GM19238 (cell line): Measurements from ENCODE around the gene RNF175.

Experiments used
- DNase-seq: peaks from one replicate; pipeline ENCODE4 v3.0.0; 2011; ENCODE audit warnings: low spot score; ENCODE audit not compliant: insufficient read length

The RNF175 gene

DNA sequence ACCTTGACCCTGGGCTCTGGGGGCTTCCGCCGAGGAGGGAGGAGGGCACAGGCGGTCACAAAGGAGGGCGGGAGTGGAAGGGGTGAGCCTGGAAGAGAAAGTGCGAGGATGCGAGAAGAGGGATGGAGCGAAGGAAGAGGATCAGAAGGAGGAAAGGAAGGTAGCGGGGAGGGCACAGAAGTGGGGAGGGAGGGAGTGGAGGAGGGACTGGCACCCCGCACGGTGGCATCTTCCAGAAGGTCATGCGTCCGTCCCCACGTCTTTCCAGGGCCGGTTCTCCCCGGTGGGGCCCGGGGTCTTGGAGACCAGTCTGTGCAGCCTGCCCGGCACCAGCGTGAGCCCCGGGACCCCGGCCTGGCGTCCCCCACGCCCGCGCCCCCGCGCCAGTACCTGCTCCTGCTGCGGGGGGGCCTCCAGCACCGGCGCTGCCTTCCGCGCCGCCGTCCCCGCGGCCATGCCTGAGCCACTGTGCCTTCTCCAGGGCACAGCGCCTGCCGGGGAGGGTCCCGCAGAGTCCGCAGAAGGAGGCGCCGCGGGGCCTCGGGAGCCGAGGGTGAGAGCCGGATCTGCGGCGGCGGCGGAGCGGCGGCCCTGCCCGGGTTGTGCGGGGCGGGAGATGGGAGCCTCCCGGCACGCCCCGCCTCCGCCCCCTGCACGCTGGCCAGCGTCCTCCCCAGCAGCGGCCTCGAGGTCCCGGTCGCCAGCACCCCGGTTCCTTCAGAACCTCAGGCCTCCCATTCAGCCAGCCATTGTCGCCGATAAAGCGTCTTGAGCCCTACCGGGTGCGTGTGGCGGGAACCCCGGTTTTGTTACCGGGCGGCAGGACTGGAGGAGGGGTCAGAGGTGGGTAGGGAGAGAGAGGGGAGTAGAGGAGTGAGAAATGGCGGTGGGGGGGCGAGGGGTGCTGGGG lies at the start of gene RNF175:
RNF175 (minus strand) TSS at position 618 of the 910 bp plus-strand sequence; CDS start at position 456, 162 bp downstream.
- no peak for DNase-seq

DNA sequence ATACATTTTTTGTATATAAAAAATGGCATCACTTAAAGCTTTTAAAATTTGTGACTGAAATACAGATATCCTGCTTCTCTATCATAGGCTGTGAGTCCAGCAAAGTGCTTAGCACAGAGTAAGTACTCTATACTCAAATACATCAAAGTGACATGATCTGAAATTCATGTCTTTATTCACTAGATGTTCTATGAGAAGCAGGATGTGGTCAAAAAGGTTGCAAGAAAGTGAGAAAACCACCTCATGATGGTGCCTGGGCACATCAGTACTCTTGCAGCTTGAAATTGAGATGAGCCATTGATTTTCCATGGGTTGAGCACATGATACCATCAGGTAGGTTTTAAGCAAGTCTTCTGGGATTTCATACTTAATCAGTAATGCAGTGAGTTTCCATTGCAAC lies 49.5 kb upstream of the RNF175 start:
- no peak for DNase-seq

DNA sequence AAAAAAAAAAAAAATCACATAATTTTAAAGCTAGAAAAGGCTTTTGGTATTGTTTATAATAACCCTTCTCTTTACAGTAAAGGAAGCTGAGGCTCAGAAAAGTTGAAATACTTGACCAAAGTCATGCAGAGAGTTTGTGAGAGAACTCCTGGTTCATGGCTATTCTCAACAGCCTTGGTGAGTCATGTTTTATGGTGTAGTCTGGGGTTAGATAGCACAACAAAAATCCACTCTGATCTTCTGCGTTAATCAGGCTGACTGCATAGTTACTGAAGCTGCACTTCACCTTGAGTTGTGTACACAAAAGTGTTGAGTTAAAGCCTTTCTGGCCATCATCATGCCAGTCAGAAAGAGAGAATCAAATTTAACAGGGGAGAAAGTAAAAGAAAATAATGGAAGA lies 48.4 kb upstream of the RNF175 start:
- no peak for DNase-seq

DNA sequence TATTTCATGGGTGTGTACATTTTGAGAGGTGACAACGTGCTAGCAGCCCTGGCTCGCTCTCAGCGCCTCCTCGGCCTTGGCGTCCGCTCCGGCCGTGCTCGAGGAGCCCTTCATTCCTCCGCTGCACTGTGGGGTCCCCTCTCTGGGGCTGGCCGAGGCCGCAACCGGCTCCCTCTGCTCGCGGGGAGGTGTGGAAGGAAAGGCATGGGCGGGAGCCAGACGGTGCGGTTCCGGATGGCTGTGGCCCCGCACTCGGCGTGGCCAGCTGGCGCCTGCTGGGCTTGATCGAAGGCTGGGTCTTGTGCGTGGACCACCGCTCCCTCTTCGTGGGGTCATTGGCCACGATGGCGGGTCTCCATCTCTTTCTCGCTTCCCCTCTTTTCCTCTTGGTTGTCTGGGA lies 46.2 kb upstream of the RNF175 start:
- no peak for DNase-seq

DNA sequence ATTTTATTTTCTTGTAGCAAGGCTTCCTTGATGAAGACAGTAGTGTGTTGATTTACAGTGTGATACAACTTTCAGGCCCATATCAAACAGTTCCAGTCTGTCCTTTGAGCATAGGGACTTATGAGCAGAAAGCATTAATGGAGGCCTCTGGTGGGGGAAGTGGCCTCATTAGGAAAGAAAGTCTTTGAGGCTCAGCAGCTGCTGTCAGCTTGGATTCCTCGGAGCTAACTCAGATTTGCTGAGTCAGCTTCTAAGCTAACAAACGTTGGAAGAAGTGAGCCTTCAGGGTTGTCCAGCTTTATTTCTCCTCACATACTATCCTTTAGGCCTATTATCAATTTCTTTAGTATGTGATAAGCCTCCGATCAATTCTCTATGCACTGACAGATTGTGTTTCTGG lies 44.9 kb upstream of the RNF175 start:
- no peak for DNase-seq

DNA sequence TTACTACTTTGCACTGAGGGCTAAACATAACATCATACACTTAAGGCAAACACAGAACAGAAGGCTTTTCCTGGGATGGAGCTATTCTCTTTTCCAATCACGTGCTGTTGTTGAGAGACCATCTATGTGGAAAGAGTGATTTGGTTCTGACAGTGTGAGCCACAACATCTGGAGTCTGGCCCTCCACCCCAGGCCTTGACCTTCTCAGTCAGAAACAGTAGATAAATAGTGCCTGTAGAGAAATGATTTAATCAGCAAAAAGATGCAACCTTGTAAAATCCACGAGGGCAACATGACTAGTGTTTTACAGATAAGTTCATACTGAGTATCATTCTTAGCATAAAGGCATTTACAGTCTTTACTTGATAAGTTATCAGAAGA lies 39.9 kb upstream of the RNF175 start:
- DNase-seq: no peak

DNA sequence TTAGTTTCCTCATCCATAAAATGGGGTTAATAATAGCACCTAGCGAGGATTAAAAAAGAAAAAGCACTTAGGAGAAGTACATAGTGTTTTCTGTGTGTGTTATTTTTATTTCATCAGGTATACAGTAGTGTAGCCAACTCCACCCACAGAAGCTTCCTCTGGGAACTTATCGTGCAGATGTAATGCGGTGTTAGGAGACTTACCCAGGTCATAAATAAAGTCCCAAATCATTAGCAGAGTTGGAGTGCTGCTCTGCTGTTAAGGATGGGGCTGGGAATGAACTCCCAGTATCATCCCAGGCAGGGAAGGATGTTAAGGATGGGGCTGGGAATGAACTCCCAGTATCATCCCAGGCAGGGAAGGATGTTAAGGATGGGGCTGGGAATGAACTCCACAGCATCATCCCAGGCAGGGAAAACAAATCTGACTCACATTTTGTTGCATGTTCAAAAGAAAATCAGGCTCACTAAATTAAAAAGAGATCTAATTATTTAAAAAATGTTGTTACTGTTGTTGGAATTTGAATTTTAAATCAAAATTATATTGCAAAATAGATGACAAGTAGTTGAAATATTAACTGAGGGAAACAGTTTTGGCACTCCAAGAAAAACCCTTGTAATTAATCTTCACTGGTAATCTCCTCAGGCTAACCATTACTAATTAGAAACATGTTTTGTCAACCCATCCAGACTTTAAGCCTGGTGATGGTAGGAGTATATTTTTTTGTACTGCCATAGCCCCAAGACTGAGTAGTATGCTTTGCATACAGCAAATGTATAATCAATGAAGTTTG lies 39.3 kb upstream of the RNF175 start:
- DNase-seq: no peak

DNA sequence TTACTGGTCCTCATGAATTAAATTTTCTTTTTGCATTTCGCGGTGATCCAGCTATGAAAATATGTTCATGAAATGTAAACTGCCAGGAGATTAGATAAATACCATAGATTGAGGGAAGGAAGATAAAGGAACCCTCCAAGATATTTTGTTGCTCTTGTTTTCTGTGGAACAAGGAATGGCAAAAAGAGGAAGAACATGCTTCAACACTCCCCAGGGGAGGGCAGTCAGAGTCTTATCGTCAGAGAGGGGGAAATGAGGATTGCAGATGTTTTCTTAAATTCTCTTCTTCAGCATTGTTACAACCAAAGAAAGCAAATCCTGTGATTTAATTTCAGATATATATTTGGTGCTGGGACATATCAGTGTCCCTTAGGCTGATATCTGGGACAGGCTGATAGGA lies 38.6 kb upstream of the RNF175 start:
- DNase-seq: no peak

DNA sequence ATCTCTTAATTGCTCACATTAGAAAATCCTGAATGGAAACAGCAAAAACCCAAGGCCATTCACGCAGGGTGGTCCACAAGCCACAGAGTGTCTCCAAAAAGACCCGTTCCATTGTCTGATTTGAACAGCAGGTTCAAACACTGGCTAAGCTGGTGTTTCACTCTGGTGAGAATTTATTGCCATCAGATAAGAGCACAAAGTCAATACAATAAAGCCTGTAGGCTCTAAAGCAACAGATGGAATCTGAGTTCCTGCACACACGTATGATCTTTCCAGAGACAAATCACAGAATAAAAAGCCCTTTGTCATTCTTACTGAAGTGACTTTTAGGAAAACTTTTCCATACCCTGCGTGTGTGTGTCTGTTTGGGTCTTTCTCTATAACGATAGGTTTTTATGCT lies 34.2 kb upstream of the RNF175 start:
- DNase-seq: no peak

DNA sequence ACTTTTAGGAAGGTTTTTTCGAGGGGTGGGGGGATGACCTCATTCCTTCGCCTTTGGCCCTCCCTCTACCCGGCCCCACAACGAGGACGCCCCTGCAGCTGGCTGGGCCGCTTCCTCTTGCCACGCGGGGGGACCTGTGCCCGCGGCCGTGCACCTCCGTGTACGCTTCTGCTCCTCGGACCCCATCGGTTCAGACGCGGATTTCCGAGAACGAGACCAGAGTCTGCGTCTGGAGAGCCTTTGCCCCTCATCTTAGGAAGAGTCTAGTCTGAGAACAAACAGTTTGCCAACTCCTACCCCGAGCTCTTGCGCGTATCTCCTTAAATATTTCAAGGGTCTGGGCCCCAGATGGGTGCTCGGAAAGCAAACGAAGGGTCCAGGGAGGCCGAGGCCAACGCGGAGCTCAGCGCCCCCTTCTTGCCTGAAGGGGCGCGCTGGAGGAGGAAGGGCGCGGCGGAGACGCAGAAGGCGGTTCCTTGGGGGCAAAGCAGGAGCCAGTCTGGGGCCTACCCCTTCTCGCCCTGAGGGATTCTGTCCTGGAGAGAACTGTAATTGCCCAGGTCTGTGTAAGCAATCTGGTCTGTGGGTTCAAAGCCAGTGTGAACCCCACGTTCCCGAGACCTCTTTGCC lies 32.9 kb upstream of the RNF175 start:
- no peak for DNase-seq

DNA sequence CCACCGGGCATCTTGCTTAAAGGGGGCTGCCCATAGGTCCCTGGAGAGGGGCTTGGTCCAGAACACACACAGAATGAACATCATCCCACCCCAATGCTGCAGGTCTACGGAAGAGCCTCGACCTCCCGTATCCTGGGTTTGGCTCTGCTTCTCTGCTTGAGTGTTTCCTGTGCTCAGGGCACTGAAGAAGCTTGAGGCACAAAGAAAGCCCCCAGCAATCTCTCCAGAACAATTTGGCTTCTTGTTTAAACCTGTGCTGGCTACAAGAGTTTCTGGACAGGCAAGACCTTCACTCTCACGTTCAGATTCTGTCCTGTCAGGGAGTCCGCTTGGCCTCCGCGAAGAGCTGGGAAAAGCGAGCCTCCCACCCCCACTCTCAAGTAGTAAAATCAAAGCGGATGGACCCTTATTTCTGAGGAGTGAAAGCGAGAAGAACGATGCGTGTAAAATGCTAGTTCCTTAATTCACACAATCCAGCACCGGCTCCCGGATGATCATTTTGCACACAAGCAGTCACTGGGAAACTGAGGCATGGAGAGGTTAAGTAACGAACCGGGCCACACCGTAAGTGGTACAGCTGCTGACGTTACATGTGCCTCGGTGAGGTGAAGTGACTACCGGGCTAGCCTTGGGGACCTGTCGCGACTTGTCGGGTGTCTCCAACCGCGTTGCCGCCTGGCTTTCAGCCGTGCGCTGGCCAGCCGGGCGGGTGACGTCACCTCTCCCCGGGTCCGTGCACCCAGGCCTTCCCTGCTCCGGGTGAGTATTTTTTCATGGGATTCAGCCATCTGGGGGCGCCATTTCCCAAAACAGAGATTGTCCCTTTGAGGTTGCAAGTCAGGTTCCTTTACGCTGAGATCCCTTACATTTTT lies 32.2 kb upstream of the RNF175 start:
- no peak for DNase-seq

DNA sequence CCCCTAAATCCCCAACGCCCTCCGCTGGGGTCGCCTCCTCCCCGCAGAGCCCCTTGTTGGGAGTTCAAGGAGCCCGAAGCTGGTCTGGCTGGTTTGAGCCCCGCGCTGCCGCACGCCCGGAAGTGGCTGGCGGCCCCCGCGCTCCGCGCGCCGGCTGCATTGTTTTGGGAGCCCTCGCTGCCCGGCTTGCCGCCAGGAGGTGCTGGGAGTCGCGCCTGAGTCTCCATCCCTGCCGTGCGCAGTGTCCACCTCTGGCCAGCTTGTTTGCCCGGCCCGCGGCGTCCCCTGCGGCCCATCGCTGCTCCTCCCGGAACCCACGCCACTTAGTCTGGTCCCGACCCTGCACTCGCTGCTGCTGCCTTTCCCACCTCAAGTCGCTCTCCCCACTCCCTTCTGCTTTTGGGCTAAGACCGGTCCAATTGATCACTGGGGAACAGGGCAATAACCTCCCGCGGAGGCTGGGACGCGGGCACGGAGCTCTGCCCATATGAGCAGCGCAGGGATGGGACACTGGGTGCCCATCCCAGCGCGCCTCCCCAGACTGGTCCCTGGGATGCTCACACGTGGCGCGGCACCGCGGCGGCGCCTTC lies 31.2 kb upstream of the RNF175 start:
- DNase-seq: no peak

DNA sequence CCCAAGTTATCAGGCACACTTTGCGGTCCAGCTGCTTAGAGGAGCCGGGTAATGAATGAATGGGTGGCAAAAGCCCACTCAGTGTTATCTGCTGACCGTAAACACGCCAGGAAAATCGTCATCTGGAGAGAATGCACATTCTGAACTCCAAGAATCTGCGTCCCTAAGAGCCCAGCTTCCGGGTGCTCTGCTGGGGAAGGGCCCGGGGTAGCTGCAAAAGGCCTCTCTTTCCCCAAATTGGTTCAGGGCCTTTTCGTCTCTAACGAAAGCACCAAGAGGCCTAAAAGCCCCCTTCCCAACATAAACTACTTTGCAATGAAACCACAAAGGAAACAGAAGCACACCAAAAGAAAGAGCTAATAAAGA lies 30.7 kb upstream of the RNF175 start:
- DNase-seq: no peak

DNA sequence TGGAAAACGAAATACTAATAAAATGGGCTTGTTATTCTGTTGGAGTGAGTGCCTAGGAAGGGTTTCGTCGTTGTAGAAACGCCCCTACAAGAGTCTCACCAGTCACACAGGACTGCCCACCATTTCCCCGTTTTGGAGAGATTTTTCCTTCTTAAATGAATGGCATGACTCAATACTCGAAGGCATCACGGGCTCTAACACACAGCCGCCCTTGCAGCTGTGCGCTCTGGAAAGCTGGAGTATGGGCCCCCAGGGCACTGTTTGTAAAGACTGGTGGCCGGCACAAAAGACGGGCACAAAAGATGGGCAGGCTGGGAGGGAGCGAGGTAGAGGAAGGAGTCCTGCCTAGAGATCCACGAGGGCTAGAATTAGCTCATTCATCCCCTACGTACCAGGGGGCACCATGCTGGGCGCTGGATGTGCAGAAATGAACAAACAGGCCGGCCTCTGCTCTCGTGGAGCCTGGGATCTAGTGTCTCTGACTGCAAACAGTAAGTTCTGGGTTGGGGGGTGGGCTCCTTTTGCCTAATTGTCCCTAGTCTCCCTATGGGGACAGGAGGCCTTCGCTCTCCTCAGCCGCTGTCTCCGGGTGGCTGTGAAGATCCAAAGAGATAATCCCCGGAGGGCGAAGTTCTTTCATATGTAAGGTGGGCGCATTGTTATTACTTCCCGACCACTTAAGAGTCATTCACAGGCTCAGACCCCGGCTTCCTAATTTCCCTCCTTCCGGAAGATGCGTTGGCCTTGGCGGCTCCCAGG lies 30.1 kb upstream of the RNF175 start:
- no peak for DNase-seq

DNA sequence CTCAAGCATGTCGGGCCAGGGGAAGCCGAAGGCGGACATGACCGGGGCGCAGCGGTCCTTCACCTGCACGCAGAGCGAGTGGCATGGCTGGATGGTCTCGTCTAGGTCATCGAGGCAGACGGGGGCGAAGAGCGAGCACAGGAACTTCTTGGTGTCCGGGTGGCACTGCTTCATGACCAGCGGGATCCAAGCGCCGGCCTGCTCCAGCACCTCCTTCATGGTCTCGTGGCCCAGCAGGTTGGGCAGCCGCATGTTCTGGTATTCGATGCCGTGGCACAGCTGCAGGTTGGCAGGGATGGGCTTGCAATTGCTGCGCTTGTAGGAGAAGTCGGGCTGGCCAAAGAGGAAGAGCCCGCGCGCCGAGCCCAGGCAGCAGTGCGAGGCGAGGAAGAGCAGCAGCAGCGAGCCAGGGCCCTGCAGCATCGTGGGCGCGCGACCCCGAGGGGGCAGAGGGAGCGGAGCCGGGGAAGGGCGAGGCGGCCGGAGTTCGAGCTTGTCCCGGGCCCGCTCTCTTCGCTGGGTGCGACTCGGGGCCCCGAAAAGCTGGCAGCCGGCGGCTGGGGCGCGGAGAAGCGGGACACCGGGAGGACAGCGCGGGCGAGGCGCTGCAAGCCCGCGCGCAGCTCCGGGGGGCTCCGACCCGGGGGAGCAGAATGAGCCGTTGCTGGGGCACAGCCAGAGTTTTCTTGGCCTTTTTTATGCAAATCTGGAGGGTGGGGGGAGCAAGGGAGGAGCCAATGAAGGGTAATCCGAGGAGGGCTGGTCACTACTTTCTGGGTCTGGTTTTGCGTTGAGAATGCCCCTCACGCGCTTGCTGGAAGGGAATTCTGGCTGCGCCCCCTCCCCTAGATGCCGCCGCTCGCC lies 28.8 kb upstream of the RNF175 start, which contains the start of gene SFRP2:
SFRP2 (minus strand) TSS at position 671 of the 864 bp plus-strand sequence; CDS start at position 423, 248 bp downstream.
- DNase-seq: no peak

DNA sequence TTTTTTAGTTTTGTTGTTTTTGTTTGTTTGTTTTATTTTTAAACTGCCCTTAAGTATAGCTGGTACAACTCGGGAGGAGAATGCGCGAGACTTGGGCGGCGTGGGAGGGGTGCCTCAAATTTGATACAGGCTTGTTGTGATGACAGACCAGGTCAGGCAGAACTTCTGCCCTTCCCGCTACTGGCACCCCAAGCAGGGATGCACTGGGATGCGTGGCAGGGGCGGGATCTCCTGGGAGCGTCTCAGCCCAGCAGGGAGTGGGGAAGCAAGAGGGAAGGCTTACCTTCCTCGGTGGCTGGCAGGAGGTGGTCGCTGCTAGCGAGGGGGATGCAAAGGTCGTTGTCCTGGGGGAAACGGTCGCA lies 28.2 kb upstream of the RNF175 start:
- no peak for DNase-seq

DNA sequence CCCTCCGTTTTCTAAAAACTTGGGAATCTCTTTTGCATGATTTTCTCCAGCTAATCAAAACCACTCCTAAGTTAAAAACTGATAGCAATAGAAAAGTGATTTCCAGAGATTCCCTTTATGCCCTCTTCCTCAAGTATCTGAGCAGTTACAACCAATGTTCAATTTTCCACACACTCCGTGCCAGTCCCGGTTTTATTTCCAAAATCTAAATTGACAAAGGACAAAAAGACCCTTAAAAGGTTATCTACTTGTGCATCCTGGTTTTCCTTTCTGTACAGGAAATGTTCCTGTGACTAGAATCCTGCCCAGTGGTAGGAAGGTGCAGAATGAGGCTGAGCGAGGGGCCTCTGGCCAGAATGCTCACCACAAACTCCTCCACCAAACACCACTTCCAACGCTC lies 27.8 kb upstream of the RNF175 start:
- no peak for DNase-seq

DNA sequence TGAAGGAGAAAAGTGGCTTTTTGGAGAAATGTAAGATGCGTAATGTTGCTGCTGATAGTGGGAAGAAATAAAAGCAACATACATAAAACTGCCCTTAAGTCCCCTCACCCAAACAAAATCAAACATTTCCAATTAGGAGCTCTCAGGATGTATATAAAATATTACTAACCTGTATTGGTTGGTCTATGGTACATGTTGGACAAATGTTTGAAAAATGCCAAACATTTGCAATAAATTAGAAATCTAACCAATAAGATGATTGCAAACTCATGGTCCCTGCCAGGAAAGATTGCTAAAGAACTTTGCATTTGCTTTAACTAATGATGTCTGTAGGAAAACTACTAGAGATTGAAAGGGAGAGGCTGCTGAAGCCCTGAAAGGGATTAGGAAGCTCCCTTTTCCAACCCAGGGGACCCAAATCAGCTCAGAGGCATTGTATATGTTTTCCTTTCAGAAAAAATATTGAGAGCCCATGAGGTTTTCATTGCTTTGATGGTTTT lies 27.3 kb upstream of the RNF175 start:
- no peak for DNase-seq
